OCI-LY1 (cell line): ENCODE results near the gene ABCC9.

Experiments used
- H2AFZ ChIP-seq: fragments of 200-600 bp; sonication (generic), shearing (Covaris generic); 2 replicates; pipeline ENCODE4 v1.6.0; 2014; ENCODE audit warnings: antibody characterized with exemption, mild to moderate bottlenecking, low read length
- H3F3A ChIP-seq: fragments of 200-600 bp; sonication (generic), shearing (Covaris generic); 2 replicates; pipeline ENCODE4 v1.6.0; 2014; ENCODE audit warnings: mild to moderate bottlenecking, antibody characterized with exemption, low read length, moderate library complexity; ENCODE audit not compliant: insufficient read depth
- H3K27ac ChIP-seq: fragments of 200-600 bp; sonication (generic); 2 replicates; pipeline ENCODE4 v1.5.1; 2014; ENCODE audit warnings: low read length, mixed run types, mild to moderate bottlenecking, low read depth; ENCODE audit not compliant: poor library complexity, severe bottlenecking
- H3K27me3 ChIP-seq: fragments of 200-600 bp; sonication (generic); 2 replicates; pipeline ENCODE4 v1.6.0; 2014; ENCODE audit warnings: antibody characterized with exemption, mild to moderate bottlenecking, low read length, moderate library complexity; ENCODE audit not compliant: insufficient read depth
- H3K36me3 ChIP-seq: fragments of 200-600 bp; sonication (generic); 2 replicates; pipeline ENCODE4 v1.6.1; 2014; ENCODE audit warnings: mild to moderate bottlenecking, antibody characterized with exemption, low read length, moderate library complexity, mixed read lengths; ENCODE audit not compliant: insufficient read depth
- H3K4me1 ChIP-seq: fragments of 200-600 bp; sonication (generic); 2 replicates; pipeline ENCODE4 v1.5.1; 2014; ENCODE audit warnings: mild to moderate bottlenecking, low read length, moderate library complexity; ENCODE audit not compliant: insufficient read depth, severe bottlenecking
- H3K4me2 ChIP-seq: fragments of 200-600 bp; sonication (generic), shearing (Covaris generic); 2 replicates; pipeline ENCODE4 v1.6.1; 2014; ENCODE audit warnings: low read length
- H3K4me3 ChIP-seq: fragments of 200-600 bp; sonication (generic); 2 replicates; pipeline ENCODE4 v1.5.1; 2014; ENCODE audit warnings: low read length, low read depth, mild to moderate bottlenecking, mixed read lengths; ENCODE audit not compliant: poor library complexity, severe bottlenecking
- H3K79me2 ChIP-seq: fragments of 200-600 bp; shearing (Covaris generic); 2 replicates; pipeline ENCODE4 v1.6.1; 2016; ENCODE audit warnings: mixed run types, low read length, mixed read lengths; ENCODE audit not compliant: insufficient read depth
- H3K9ac ChIP-seq: fragments of 200-600 bp; sonication (generic), shearing (Covaris generic); 2 replicates; pipeline ENCODE4 v1.6.1; 2014; ENCODE audit warnings: mild to moderate bottlenecking, low read length, mixed read lengths
- H3K9me2 ChIP-seq: fragments of 200-600 bp; sonication (generic), shearing (Covaris generic); 2 replicates; pipeline ENCODE4 v1.6.1; 2014; ENCODE audit warnings: low read depth, mild to moderate bottlenecking, low read length, mixed read lengths
- H3K9me3 ChIP-seq: fragments of 200-600 bp; shearing (Covaris generic); 2 replicates; pipeline ENCODE4 v1.6.1; 2014; ENCODE audit warnings: low read length, mixed read lengths
- H4K20me1 ChIP-seq: fragments of 200-600 bp; sonication (generic), shearing (Covaris generic); 2 replicates; pipeline ENCODE4 v1.6.0; 2016; ENCODE audit warnings: mild to moderate bottlenecking, low read length; ENCODE audit not compliant: insufficient read depth
- EZH2 ChIP-seq: fragments of 200-600 bp; sonication (generic), shearing (Covaris generic); IDR thresholded peaks from 2 replicates; pipeline ENCODE4 v1.8.0; 2017; ENCODE audit warnings: borderline replicate concordance, mixed run types, mild to moderate bottlenecking, antibody characterized with exemption, low read length, moderate library complexity, mixed read lengths
- TF ChIP-seq, protein P1 (sequence below): fragments of 200-600 bp; sonication (generic), shearing (Covaris generic); IDR thresholded peaks from 2 replicates; pipeline ENCODE4 v1.5.1; 2017; ENCODE audit warnings: mild to moderate bottlenecking, antibody characterized with exemption, low read length, moderate library complexity, mixed read lengths

The ABCC9 gene

DNA sequence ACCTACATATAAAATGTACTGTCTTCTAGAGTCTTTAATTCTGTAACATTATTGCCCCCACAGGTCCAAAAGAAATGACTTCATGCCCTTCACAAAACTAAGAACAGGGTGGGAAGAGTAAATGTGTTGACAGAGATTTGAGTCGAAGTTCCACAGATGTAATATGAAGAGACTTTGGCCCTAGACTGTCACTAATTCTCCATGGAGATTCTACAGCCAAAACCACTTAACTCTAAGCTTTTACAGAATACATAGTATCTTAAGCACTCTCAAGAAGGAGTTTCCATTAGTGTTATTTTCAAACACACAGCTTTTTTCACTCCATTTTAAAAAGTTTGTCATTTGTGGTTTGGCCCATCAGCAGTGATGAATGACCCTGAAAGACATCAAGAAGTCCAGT, 56.3 kb downstream of the ABCC9 start:
- Histone ChIP-seq H2AFZ (no peak overlapping the region), H3K9ac (no peak overlapping the region), H3K9me2 (no peaks in the 10 kb centered on the region)

DNA sequence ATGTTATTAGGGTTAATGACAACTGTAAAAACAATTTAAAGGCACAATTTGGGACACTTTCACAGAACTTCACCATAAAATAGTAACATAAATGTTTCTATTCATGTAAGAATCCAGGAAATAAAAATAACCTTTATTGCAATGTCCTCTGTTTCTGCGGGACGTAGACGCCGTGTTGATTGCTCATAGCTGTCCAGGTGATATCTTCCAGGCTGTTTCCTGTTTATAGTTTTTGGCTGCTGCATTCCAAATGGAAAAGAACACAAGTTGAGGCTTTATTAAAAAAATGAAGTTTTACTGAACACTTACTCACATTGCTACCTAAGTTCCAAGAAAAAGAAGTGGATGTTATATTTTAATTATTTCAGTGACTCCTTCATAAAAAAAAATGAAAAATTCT, 58.6 kb downstream of the ABCC9 start:
- Histone ChIP-seq H3F3A (no peaks in the 10 kb centered on the region), H3K79me2 (no peaks in the 10 kb centered on the region), H3K27ac (no peak overlapping the region), H2AFZ (no peak overlapping the region), H3K9me2 (no peaks in the 10 kb centered on the region), H3K9me3 (no peaks in the 10 kb centered on the region), H3K4me3 (no peak overlapping the region), H3K4me1 (no peaks in the 10 kb centered on the region), H3K36me3 (no peaks in the 10 kb centered on the region), H4K20me1 (no peaks in the 10 kb centered on the region), H3K9ac (no peak overlapping the region), H3K4me2 (no peak overlapping the region), H3K27me3 (no peaks in the 10 kb centered on the region)
- no peak for TF ChIP-seq EZH2
- TF ChIP-seq, protein P1, sequence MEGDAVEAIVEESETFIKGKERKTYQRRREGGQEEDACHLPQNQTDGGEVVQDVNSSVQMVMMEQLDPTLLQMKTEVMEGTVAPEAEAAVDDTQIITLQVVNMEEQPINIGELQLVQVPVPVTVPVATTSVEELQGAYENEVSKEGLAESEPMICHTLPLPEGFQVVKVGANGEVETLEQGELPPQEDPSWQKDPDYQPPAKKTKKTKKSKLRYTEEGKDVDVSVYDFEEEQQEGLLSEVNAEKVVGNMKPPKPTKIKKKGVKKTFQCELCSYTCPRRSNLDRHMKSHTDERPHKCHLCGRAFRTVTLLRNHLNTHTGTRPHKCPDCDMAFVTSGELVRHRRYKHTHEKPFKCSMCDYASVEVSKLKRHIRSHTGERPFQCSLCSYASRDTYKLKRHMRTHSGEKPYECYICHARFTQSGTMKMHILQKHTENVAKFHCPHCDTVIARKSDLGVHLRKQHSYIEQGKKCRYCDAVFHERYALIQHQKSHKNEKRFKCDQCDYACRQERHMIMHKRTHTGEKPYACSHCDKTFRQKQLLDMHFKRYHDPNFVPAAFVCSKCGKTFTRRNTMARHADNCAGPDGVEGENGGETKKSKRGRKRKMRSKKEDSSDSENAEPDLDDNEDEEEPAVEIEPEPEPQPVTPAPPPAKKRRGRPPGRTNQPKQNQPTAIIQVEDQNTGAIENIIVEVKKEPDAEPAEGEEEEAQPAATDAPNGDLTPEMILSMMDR, result no peak

More for the DNA sequence above, 56.3 kb downstream of the ABCC9 start:
- Histone ChIP-seq H3K4me3 (no peak overlapping the region), H3K27ac (no peak overlapping the region), H3F3A (no peaks in the 10 kb centered on the region), H4K20me1 (no peaks in the 10 kb centered on the region), H3K4me1 (no peaks in the 10 kb centered on the region), H3K9me3 (no peaks in the 10 kb centered on the region), H3K79me2 (no peaks in the 10 kb centered on the region), H3K36me3 (no peaks in the 10 kb centered on the region), H3K27me3 (no peaks in the 10 kb centered on the region), H3K4me2 (no peak overlapping the region)
- no peak for TF ChIP-seq EZH2
- TF ChIP-seq, protein P1, result no peak

DNA sequence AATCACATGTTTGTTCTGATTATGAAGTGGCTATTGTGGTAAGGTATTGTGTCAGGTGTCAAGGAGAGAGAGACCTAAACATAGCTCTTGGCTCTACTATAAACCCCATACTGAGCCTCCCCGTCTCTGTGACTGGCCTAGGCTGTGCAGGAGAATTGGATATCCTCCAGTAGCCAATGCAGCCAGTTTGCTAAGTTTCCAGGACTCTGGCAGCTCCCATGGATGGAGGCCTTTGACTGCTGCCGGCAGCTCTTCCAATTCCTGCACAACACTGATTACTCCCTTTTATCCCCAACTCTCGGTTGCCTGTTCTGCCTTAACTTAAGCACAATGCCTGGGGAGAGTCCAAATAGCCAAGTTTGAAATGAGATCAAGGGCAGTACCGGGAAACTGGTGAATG, 59.3 kb downstream of the ABCC9 start:
- Histone ChIP-seq H3K4me2 (no peak overlapping the region), H3K36me3 (no peaks in the 10 kb centered on the region), H4K20me1 (no peaks in the 10 kb centered on the region), H2AFZ (no peak overlapping the region), H3K4me3 (no peak overlapping the region), H3K9ac (no peak overlapping the region), H3F3A (no peaks in the 10 kb centered on the region), H3K27ac (no peak overlapping the region), H3K79me2 (no peaks in the 10 kb centered on the region), H3K4me1 (no peaks in the 10 kb centered on the region), H3K27me3 (no peaks in the 10 kb centered on the region), H3K9me3 (no peaks in the 10 kb centered on the region), H3K9me2 (no peaks in the 10 kb centered on the region)
- TF ChIP-seq, protein P1, result no peak
- TF ChIP-seq EZH2, result no peak
